Endothelial cell of umbilical vein (primary cell): ENCODE data around the gene EFNA5. TPM values are rescaled to one million over a fixed set of nuclear protein-coding genes. Genes with fewer than 3 reads are reported as not detected.

Experiments
- BruUV-seq: library from RNA; stranded (reverse); fragments of 400-500 nt; replicated peaks from 2 replicates; lab custom pipeline; 2021; lab: Mats Ljungman, UMichigan
- CTCF ChIA-PET: fragments of 300-600, 350-600 bp; sonication (Branson Sonifier 250); formaldehyde crosslinking; loops from one replicate; lab custom pipeline; 2021; ENCODE audit warnings: antibody characterized with exemption, inconsistent platforms; lab: Charles Lee
- POLR2A ChIA-PET: fragments of 300-600, 350-600 bp; sonication (Branson Sonifier 250); formaldehyde crosslinking; loops from one replicate; lab custom pipeline; 2021; ENCODE audit warnings: antibody characterized with exemption, inconsistent platforms; lab: Charles Lee
- DNase-seq: peaks from one replicate; pipeline ENCODE4 v3.0.0-alpha.2; 2011; ENCODE audit warnings: low read depth, low spot score
- FAIRE-seq: peaks from 2 replicates; lab custom pipeline; 2011; peaks lifted over from hg19 to GRCh38; lab: Jason Lieb, UNC
- H2AFZ ChIP-seq: 2 replicates; pipeline ENCODE4 v1.6.0; 2012; ENCODE audit warnings: low read depth, low read length, control low read depth, inconsistent platforms
- H3K27ac ChIP-seq: 2 replicates; pipeline ENCODE4 v1.5.1; 2011; ENCODE audit warnings: low read depth, mild to moderate bottlenecking, control low read depth, low read length, moderate library complexity; ENCODE audit not compliant: insufficient read depth
- H3K27me3 ChIP-seq, 2 experiments: 2 replicates each; pipeline versions ENCODE4 v1.6.0 to v1.6.1; 2011; ENCODE audit warnings: low read length in 2 of 2, mixed read lengths in 1 of 2; ENCODE audit not compliant: control insufficient read depth in 2 of 2, insufficient read depth in 2 of 2
- H3K36me3 ChIP-seq, 2 experiments: 2 replicates in 1 of 2; 3 replicates in 1 of 2; pipeline ENCODE4 v1.5.1; 2011; ENCODE audit warnings: low read length in 2 of 2, mild to moderate bottlenecking in 1 of 2, moderate library complexity in 1 of 2; ENCODE audit not compliant: control insufficient read depth in 2 of 2, insufficient read depth in 2 of 2; ENCODE audit errors: extremely low read depth in 1 of 2
- H3K4me1 ChIP-seq: 3 replicates; pipeline ENCODE4 v1.5.1; 2011; ENCODE audit warnings: mild to moderate bottlenecking, low read length; ENCODE audit not compliant: control insufficient read depth, insufficient read depth; ENCODE audit errors: extremely low read depth
- H3K4me2 ChIP-seq: 2 replicates; pipeline ENCODE4 v1.6.1; 2011; ENCODE audit warnings: low read length, control low read depth, mixed read lengths; ENCODE audit not compliant: insufficient read depth
- H3K4me3 ChIP-seq, 3 experiments: fragments of 200-600 bp in 1 of 3; sonication (generic), shearing (Covaris generic) in 1 of 3; replicated peaks in 1 of 3; 2 replicates each; pipeline ENCODE4 v1.5.1; 2011 to 2016; ENCODE audit warnings: control low read depth in 3 of 3, low read length in 3 of 3, mild to moderate bottlenecking in 2 of 3, inconsistent platforms in 1 of 3, low read depth in 1 of 3, moderate library complexity in 1 of 3; ENCODE audit not compliant: insufficient read depth in 1 of 3
- H3K79me2 ChIP-seq: 2 replicates; pipeline ENCODE4 v1.6.0; 2012; ENCODE audit warnings: low read length, inconsistent platforms; ENCODE audit not compliant: control insufficient read depth, insufficient read depth
- H3K9ac ChIP-seq: replicated peaks from 2 replicates; pipeline ENCODE3; 2011; ENCODE audit warnings: low read length, control low read depth; ENCODE audit not compliant: insufficient read depth; ENCODE audit errors: extremely low read depth
- H3K9me1 ChIP-seq: replicated peaks from 3 replicates; pipeline ENCODE4 v1.6.0; 2011; ENCODE audit warnings: mild to moderate bottlenecking, low read length; ENCODE audit not compliant: control insufficient read depth, insufficient read depth; ENCODE audit errors: extremely low read depth
- H3K9me3 ChIP-seq: replicated peaks from 2 replicates; pipeline ENCODE4 v1.5.1; 2012; ENCODE audit warnings: low read length, inconsistent platforms; ENCODE audit not compliant: control insufficient read depth, insufficient read depth
- H4K20me1 ChIP-seq: replicated peaks from 2 replicates; pipeline ENCODE3; 2011; ENCODE audit warnings: mild to moderate bottlenecking, low read length; ENCODE audit not compliant: control insufficient read depth, insufficient read depth; ENCODE audit errors: extremely low read depth
- CTCF ChIP-seq, 2 donors: IDR thresholded peaks; 1 replicate in 1 of 2; 2 replicates in 1 of 2; pipeline ENCODE4 v1.5.1; 2011; ENCODE audit warnings: low read length in 2 of 2, mild to moderate bottlenecking in 2 of 2, moderate library complexity in 2 of 2, control low read depth in 1 of 2, inconsistent platforms in 1 of 2, low read depth in 1 of 2; ENCODE audit not compliant: insufficient read depth in 1 of 2; ENCODE audit errors: extremely low read depth in 1 of 2
- EZH2 ChIP-seq: IDR thresholded peaks from 2 replicates; pipeline ENCODE4 v1.6.1; 2012; ENCODE audit warnings: borderline replicate concordance, low read depth, mild to moderate bottlenecking, moderate library complexity, low read length, inconsistent platforms; ENCODE audit not compliant: severe bottlenecking
- FOS ChIP-seq: IDR thresholded peaks from 2 replicates; pipeline ENCODE4 v1.6.1; 2011; ENCODE audit warnings: mild to moderate bottlenecking, low read length, moderate library complexity, borderline replicate concordance; ENCODE audit not compliant: insufficient read depth
- GATA2 ChIP-seq: IDR thresholded peaks from 2 replicates; pipeline ENCODE4 v1.7.0; 2011; ENCODE audit warnings: low read depth, mild to moderate bottlenecking, moderate library complexity, mixed read lengths, low read length; ENCODE audit not compliant: insufficient read length, insufficient read depth
- JUN ChIP-seq: IDR thresholded peaks from 2 replicates; pipeline ENCODE4 v1.6.1; 2011; ENCODE audit warnings: borderline replicate concordance, low read depth; ENCODE audit not compliant: insufficient read length, insufficient read depth
- MAX ChIP-seq: IDR thresholded peaks from 2 replicates; pipeline ENCODE4 v1.6.1; 2011; ENCODE audit not compliant: insufficient read depth, insufficient read length
- MYC ChIP-seq: IDR thresholded peaks from one replicate; pipeline ENCODE4 v1.6.1; 2011; ENCODE audit warnings: mild to moderate bottlenecking, low read depth, low read length
- POLR2A ChIP-seq: IDR thresholded peaks from 2 replicates; pipeline ENCODE4 v1.6.1; 2012; ENCODE audit warnings: low read depth, mild to moderate bottlenecking, control low read depth, low read length
- POLR2AphosphoS5 ChIP-seq: IDR thresholded peaks from 2 replicates; pipeline ENCODE4 v1.6.1; 2012; ENCODE audit warnings: low read depth, mild to moderate bottlenecking, control low read depth, low read length, moderate library complexity; ENCODE audit not compliant: insufficient read depth
- dilution Hi-C: fragments of 300-500 bp; cut with MboI; formaldehyde crosslinking; loops from one replicate; pipeline ENCODE4 v1.15.0; 2019; ENCODE audit warnings: low sequenced_read_pairs; ENCODE audit not compliant: extremely low pct_ligation_motif_present
- intact Hi-C: fragments of 100-400 bp; cut with micrococcal nuclease; formaldehyde crosslinking; loops from one replicate; pipeline ENCODE4 v1.10.0; 2022
- polyA plus RNA-seq, 4 experiments: library from polyadenylated mRNA; depleted of rRNA in 3 of 4; stranded (reverse) in 3 of 4; unstranded in 1 of 4; fragments of >200 nt; gene quantifications; 2 replicates each; pipeline versions ENCODE4 v1.2.1 to v1.2.3, GENCODE V29; 2011 to 2012; ENCODE audit warnings: missing spikeins in 1 of 4
- total RNA-seq: library from RNA; stranded (reverse); gene quantifications from 2 replicates; pipeline ENCODE4 v1.2.3, GENCODE V29; 2021

The EFNA5 gene
- total and polyA plus RNA-seq, 2 donors (not counting 3 experiments of a cell fraction or from before 2014, with no cell fraction given) = 13.6 to 22.1 TPM

- ChIA-PET CTCF (interaction anchor here (1.5 kb wide), 1 partner anchor 49 kb away, joined by 3 read pairs; no protein-coding TSS in a partner anchor), POLR2A (no interaction called here)
- intact Hi-C loops = no loop called here
These were observed 147.6 kb downstream of the EFNA5 start for GRCh38 chr5:107523029-107523680.

More at GRCh38 chr5:107523029-107523680, 147.6 kb downstream of the EFNA5 start:
- dilution Hi-C loops = no loop called here
- H2AFZ ChIP-seq = no peak overlapping the region
- FAIRE-seq (no peak), DNase-seq (no peak)
- H3K36me3 ChIP-seq = no peaks in the 10 kb centered on the region
- no peaks in the 10 kb centered on the region for H3K79me2 ChIP-seq
- H4K20me1 ChIP-seq = no peaks in the 10 kb centered on the region
- TF ChIP-seq CTCF (IDR thresholded peaks at IDR 0.05; ENCODE audit: extremely low read depth in 1 of 2, insufficient read depth in 1 of 2, low read depth in 1 of 2, low read length in 2 of 2) (no peak), MAX (no peak), POLR2AphosphoS5 (no peak), MYC (no peak), GATA2 (no peak), FOS (no peak), JUN (no peak), POLR2A (no peak), EZH2 (no peak)
- H3K4me2 ChIP-seq = no peak overlapping the region
- H3K4me1 ChIP-seq = no peaks in the 10 kb centered on the region
- no peak overlapping the region for H3K27ac ChIP-seq
- H3K4me3 ChIP-seq = no peak overlapping the region
- no peak overlapping the region for H3K9ac ChIP-seq
- no peaks in the 10 kb centered on the region for H3K9me3 ChIP-seq
- H3K9me1 ChIP-seq = no peaks in the 10 kb centered on the region
- no TSS peak for BruUV-seq
- H3K27me3 ChIP-seq = no peaks in the 10 kb centered on the region
